Right cardiac atrium (tissue), 5 donors: Measurements from ENCODE around the gene PRL. TPM values are rescaled to one million over a fixed set of nuclear protein-coding genes. Genes with fewer than 3 reads are reported as not detected.

Experiments used
- ATAC-seq, 2 donors: fragments of 200-7000 bp; cut with Tn5 transposase; one replicate each; pipeline versions ENCODE4 v1.8.0 to v1.9.1; 2020; ENCODE audit warnings: moderate library complexity in 2 of 2, mild to moderate bottlenecking in 1 of 2
- DNase-seq, 3 donors: peaks; one replicate each; pipeline ENCODE4 v3.0.0-alpha.2; 2020
- H3K27ac ChIP-seq: one replicate; pipeline ENCODE4 v1.5.1; 2013; ENCODE audit warnings: mild to moderate bottlenecking, low read length, control low read depth, moderate library complexity
- H3K27me3 ChIP-seq: one replicate; pipeline ENCODE4 v1.6.1; 2013; ENCODE audit not compliant: control insufficient read depth, insufficient read depth
- H3K4me1 ChIP-seq: one replicate; pipeline ENCODE4 v1.6.1; 2013; ENCODE audit warnings: low read length; ENCODE audit not compliant: control insufficient read depth, insufficient read depth
- H3K4me3 ChIP-seq: one replicate; pipeline ENCODE4 v1.5.1; 2013; ENCODE audit warnings: low read length, control low read depth
- H3K9me3 ChIP-seq: one replicate; pipeline ENCODE4 v1.6.1; 2013; ENCODE audit warnings: low read length; ENCODE audit not compliant: control insufficient read depth
- WGBS: extraction: QIAGEN DNeasy Blood & Tissue Kit; methylation state at CpG from one replicate; pipeline ENCODE4 v1.1.7; 2013; 5-methylcytosine and 5-hydroxymethylcytosine counted together
- intact Hi-C, 4 donors: fragments of 100-400 bp; cut with DNase I; formaldehyde crosslinking; loops; one replicate each; pipeline versions ENCODE4 v1.11.0 to v1.14.0; 2022 to 2023
- polyA plus RNA-seq: library from polyadenylated mRNA; stranded (reverse); fragments of 200-250 nt; gene quantifications from one replicate; pipeline ENCODE4 v1.2.3, GENCODE V29; 2013
- total RNA-seq, 4 donors: library from RNA; stranded (reverse); fragmentation: NEBNext Ultra II Directional; extraction: Animal tissue kit (Norgen Biotek cat#: 25700); gene quantifications; one replicate each; pipeline ENCODE4 v1.2.1, GENCODE V29; 2021
- donor health status: healthy with polysubstance abuse.
- donor health status: DM: no; HTN: yes; CAD: no.
- donor health status: DM: no; HTN: no; CAD: no.
- donor health status: DM: no; HTN: yes; CAD: no; lungs with severe emphysema.
- donor health status: DM: yes; HTN: yes; CAD: no.

PRL gene
- total and polyA plus RNA-seq, 5 donors, result not detected

- ATAC-seq (no peak), DNase-seq (no peak)
- no peaks in the 10 kb centered on the region for H3K4me1 ChIP-seq
- no peaks in the 10 kb centered on the region for H3K27me3 ChIP-seq
- intact Hi-C loops, result no loop called here
- H3K27ac ChIP-seq, result no peak overlapping the region
- no peaks in the 10 kb centered on the region for H3K9me3 ChIP-seq
- WGBS, result 91% methylated on average over 17 of the region's 17 CpGs
- no peak overlapping the region for H3K4me3 ChIP-seq
These were observed 2.5 kb downstream of the PRL start for GRCh38 chr6:22294301-22294700.

GRCh38 chr6:22290045-22290444, 6.8 kb downstream of the PRL start:
- Histone ChIP-seq H3K27me3 (no peaks in the 10 kb centered on the region), H3K27ac (no peak overlapping the region), H3K4me3 (no peak overlapping the region), H3K4me1 (no peaks in the 10 kb centered on the region), H3K9me3 (no peaks in the 10 kb centered on the region)
- DNase-seq (no peak), ATAC-seq (no peak)
- 96% methylated on average over 8 of the region's 8 CpGs for WGBS
- intact Hi-C loops, result no loop called here

- Histone ChIP-seq H3K27me3 (no peaks in the 10 kb centered on the region), H3K4me1 (no peaks in the 10 kb centered on the region), H3K9me3 (no peaks in the 10 kb centered on the region), H3K27ac (no peak overlapping the region), H3K4me3 (no peak overlapping the region)
- intact Hi-C loops, result no loop called here
- DNase-seq (no peak), ATAC-seq (no peak)
- 96% methylated on average over 18 of the region's 18 CpGs for WGBS
These were observed 8.1 kb downstream of the PRL start for GRCh38 chr6:22288721-22289120.

- no peak overlapping the region for H3K27ac ChIP-seq
- no peaks in the 10 kb centered on the region for H3K9me3 ChIP-seq
- H3K27me3 ChIP-seq, result no peaks in the 10 kb centered on the region
- no peak overlapping the region for H3K4me3 ChIP-seq
- intact Hi-C loops, result no loop called here
- WGBS, result 92% methylated on average over 2 of the region's 2 CpGs
- ATAC-seq, result no peak
- DNase-seq, result no peak
- H3K4me1 ChIP-seq, result no peaks in the 10 kb centered on the region
These were observed 12.2 kb downstream of the PRL start for GRCh38 chr6:22284666-22285065.

GRCh38 chr6:22281341-22282085, 15.3 kb downstream of the PRL start:
- Histone ChIP-seq H3K27me3 (no peaks in the 10 kb centered on the region), H3K4me1 (no peaks in the 10 kb centered on the region), H3K9me3 (no peaks in the 10 kb centered on the region), H3K27ac (no peak overlapping the region), H3K4me3 (no peak overlapping the region)
- intact Hi-C loops, result no loop called here
- WGBS, result 96% methylated on average over 9 of the region's 9 CpGs
- ATAC-seq (no peak), DNase-seq (no peak)

GRCh38 chr6:22279427-22279826, 17.4 kb downstream of the PRL start:
- Histone ChIP-seq H3K4me3 (no peak overlapping the region), H3K27me3 (no peaks in the 10 kb centered on the region), H3K4me1 (no peaks in the 10 kb centered on the region), H3K27ac (no peak overlapping the region), H3K9me3 (no peaks in the 10 kb centered on the region)
- ATAC-seq, result no peak
- no peak for DNase-seq
- intact Hi-C loops, result no loop called here
- WGBS, result 94% methylated on average over 2 of the region's 2 CpGs

- Histone ChIP-seq H3K4me1 (no peaks in the 10 kb centered on the region), H3K4me3 (no peak overlapping the region), H3K27ac (no peak overlapping the region), H3K9me3 (no peaks in the 10 kb centered on the region), H3K27me3 (no peaks in the 10 kb centered on the region)
- WGBS, result 56% methylated on average over 7 of the region's 7 CpGs
- ATAC-seq, result no peak
- intact Hi-C loops, result no loop called here
- DNase-seq, result no peak
These were observed 25.8 kb downstream of the PRL start for GRCh38 chr6:22271081-22271480.

- no peak for DNase-seq
- ATAC-seq, result no peak
These were observed 33.1 kb downstream of the PRL start for GRCh38 chr6:22263748-22264147.

GRCh38 chr6:22254886-22255285, 42.0 kb downstream of the PRL start:
- Histone ChIP-seq H3K27ac (no peak overlapping the region), H3K27me3 (no peaks in the 10 kb centered on the region), H3K9me3 (no peaks in the 10 kb centered on the region), H3K4me3 (no peak overlapping the region), H3K4me1 (no peaks in the 10 kb centered on the region)
- no peak for ATAC-seq
- intact Hi-C loops, result no loop called here
- WGBS, result 77% methylated on average over 3 of the region's 3 CpGs
- no peak for DNase-seq

More at GRCh38 chr6:22263748-22264147, 33.1 kb downstream of the PRL start:
- intact Hi-C loops, result no loop called here
- no peak overlapping the region for H3K27ac ChIP-seq
- H3K27me3 ChIP-seq, result no peaks in the 10 kb centered on the region
- no peaks in the 10 kb centered on the region for H3K9me3 ChIP-seq
- WGBS, result 84% methylated on average over 2 of the region's 2 CpGs
- no peak overlapping the region for H3K4me3 ChIP-seq
- no peaks in the 10 kb centered on the region for H3K4me1 ChIP-seq

GRCh38 chr6:22253955-22254655, 42.7 kb downstream of the PRL start:
- H3K27me3 ChIP-seq, result no peaks in the 10 kb centered on the region
- H3K9me3 ChIP-seq, result no peaks in the 10 kb centered on the region
- WGBS, result 51% methylated on average over 1 of the region's 1 CpG
- ATAC-seq (no peak), DNase-seq (no peak)
- no peak overlapping the region for H3K27ac ChIP-seq
- intact Hi-C loops, result no loop called here
- no peak overlapping the region for H3K4me3 ChIP-seq
- no peaks in the 10 kb centered on the region for H3K4me1 ChIP-seq

GRCh38 chr6:22251348-22251747, 45.5 kb downstream of the PRL start:
- no peak overlapping the region for H3K4me3 ChIP-seq
- H3K27ac ChIP-seq, result no peak overlapping the region
- 64% methylated on average over 2 of the region's 2 CpGs for WGBS
- intact Hi-C loops, result no loop called here
- ATAC-seq (no peak), DNase-seq (no peak)
- no peaks in the 10 kb centered on the region for H3K27me3 ChIP-seq
- no peaks in the 10 kb centered on the region for H3K9me3 ChIP-seq
- no peaks in the 10 kb centered on the region for H3K4me1 ChIP-seq
